Activated naive CD4-positive, alpha-beta T cell treated with anti-CD3 and anti-CD28 coated beads, Interleukin-2, amount 10 ng/mL, durations not matched to agents 7 days and 5 days (primary cell): ENCODE measurements around the gene PTPN2.

Experiments used
- CTCF ChIA-PET: fragments of 350-600 bp; sonication (Branson Sonifier 250); formaldehyde crosslinking; loops from one replicate; lab custom pipeline; 2021; ENCODE audit warnings: antibody characterized with exemption; lab: Charles Lee
- DNase-seq: peaks from one replicate; pipeline ENCODE4 v3.0.0-alpha.2; 2020
- H3K27ac Mint-ChIP-seq: one replicate; pipeline ENCODE4 v1.8.0; 2021; ENCODE audit warnings: mild to moderate bottlenecking, moderate library complexity, mixed read lengths
- H3K27me3 Mint-ChIP-seq: one replicate; pipeline ENCODE4 v1.8.0; 2021; ENCODE audit warnings: mild to moderate bottlenecking, mixed read lengths
- H3K36me3 Mint-ChIP-seq: one replicate; pipeline ENCODE4 v1.8.0; 2021; ENCODE audit warnings: mixed read lengths
- H3K4me1 Mint-ChIP-seq: one replicate; pipeline ENCODE4 v1.8.0; 2021; ENCODE audit warnings: mixed read lengths
- H3K4me3 Mint-ChIP-seq: one replicate; pipeline ENCODE4 v1.8.0; 2021; ENCODE audit warnings: mild to moderate bottlenecking, moderate library complexity, mixed read lengths
- H3K9me3 Mint-ChIP-seq: one replicate; pipeline ENCODE4 v1.8.0; 2021; ENCODE audit warnings: mixed read lengths

Gene PTPN2

DNA sequence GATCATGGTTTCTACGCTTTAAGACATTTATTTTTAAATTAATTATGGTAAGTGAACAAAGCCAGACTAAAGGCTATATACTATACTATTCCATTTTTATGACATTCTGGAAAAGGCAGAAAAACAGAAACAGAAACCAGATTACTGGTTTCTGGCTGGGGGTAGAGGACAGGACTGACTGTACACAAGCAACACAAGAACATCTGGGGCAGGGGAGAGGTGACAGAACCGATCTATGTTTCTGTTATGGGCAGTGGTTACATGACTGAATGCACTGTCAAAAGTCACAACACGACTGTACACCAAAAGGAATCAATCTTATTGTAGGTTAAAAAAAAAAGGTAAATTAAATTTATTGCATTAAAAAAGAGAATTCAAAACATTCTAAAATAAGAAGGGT lies 64.7 kb downstream of the PTPN2 start:
- H3K27me3 Mint-ChIP-seq: no peaks in the 10 kb centered on the region
- H3K4me1 Mint-ChIP-seq: peaks cover 21% of the 10 kb centered on the region
- CTCF ChIA-PET: no interaction called here
- H3K27ac Mint-ChIP-seq: peak overlapping the region; percentile 34
- H3K36me3 Mint-ChIP-seq: peaks cover 46% of the 10 kb centered on the region
- no peak overlapping the region for H3K4me3 Mint-ChIP-seq
- H3K9me3 Mint-ChIP-seq: no peaks in the 10 kb centered on the region
- DNase-seq: peak; percentile 24

DNA sequence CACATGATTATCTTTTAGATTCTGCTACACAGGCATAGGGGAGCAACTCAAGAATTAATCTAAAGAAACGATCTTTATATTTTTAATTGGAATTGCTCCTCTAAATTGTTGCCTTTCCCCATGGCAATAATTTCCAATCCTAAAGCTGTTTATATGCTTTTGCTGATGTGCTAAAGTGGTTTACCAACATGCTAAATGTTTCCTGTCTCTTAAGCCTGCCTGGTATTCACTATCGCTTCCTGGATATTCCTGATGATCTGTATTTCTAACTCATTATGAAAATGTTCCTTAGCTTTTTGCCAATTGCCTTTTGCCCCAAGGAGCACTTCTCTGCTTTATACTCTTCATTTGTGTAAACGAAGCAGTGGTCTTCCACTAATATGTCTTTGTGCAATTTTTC lies 65.8 kb downstream of the PTPN2 start:
- DNase-seq: no peak
- CTCF ChIA-PET: no interaction called here
- no peak overlapping the region for H3K27ac Mint-ChIP-seq
- no peaks in the 10 kb centered on the region for H3K9me3 Mint-ChIP-seq
- H3K4me3 Mint-ChIP-seq: no peak overlapping the region
- H3K4me1 Mint-ChIP-seq: peaks cover 18% of the 10 kb centered on the region
- peaks cover 48% of the 10 kb centered on the region for H3K36me3 Mint-ChIP-seq
- no peaks in the 10 kb centered on the region for H3K27me3 Mint-ChIP-seq

DNA sequence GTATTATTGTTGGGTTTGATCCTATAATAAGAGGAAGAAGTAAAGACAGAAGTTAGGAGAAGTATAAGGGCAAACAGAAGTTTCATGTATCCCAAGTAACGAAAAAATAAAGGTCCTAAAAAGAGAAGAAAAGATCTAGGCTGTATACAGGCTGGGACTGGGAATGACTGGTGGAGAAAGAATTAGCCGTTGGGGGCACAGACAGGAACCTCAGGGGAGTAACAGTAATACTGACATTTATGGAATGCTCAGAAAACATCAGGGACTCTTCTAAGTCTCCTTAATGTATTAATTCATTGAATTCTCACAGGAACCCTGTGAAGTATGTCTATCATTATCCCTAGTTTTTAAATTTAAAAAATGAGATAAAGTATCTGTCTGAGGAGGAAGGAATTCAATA lies 67.6 kb downstream of the PTPN2 start:
- CTCF ChIA-PET: interaction anchor here (0.6 to 1.6 kb wide), 2 partner anchors 67 to 77 kb away, joined by 3 to 4 read pairs; partner anchors contain the start of gene PTPN2
- H3K4me3 Mint-ChIP-seq: no peak overlapping the region
- H3K9me3 Mint-ChIP-seq: no peaks in the 10 kb centered on the region
- peaks cover 50% of the 10 kb centered on the region for H3K36me3 Mint-ChIP-seq
- peaks cover 18% of the 10 kb centered on the region for H3K4me1 Mint-ChIP-seq
- no peak for DNase-seq
- no peaks in the 10 kb centered on the region for H3K27me3 Mint-ChIP-seq
- H3K27ac Mint-ChIP-seq: peak overlapping the region; percentile 28

DNA sequence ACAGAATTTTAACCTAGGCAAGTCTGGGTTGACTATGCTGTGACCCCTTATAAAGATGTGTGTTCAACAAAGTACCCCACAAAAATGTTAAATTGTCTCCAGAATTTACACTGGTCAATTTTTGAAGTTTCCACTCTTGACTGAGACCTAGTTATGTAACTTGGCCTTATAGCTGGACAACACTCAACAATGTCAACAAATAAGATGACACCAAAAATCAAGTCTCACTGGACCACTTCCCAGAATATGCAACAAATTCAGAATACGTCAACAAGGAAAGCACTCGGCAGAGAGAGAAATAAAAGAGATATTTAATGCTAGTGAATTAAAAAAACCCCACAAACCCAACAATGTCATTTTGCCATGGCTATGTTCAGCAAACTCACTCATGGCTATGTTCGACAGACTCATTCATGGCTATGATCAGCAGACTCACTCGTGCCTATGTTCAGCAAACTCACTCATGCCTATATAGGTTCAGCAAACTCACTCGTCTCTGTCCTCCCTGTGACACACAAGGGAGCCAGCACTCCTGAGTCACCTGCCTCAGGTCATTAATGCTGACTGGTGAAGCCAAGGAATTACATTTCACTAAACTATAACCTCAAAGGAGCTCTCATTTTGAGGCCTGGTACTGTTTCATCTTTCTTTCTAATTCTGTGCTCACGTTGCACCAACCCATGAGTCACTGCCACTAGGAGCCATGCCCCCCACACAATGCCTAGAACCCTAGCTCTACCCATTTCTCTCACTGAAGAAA lies 72.7 kb downstream of the PTPN2 start:
- no peaks in the 10 kb centered on the region for H3K27me3 Mint-ChIP-seq
- no peak overlapping the region for H3K27ac Mint-ChIP-seq
- no peak overlapping the region for H3K4me3 Mint-ChIP-seq
- no peaks in the 10 kb centered on the region for H3K4me1 Mint-ChIP-seq
- CTCF ChIA-PET: no interaction called here
- H3K36me3 Mint-ChIP-seq: peaks cover 59% of the 10 kb centered on the region
- DNase-seq: no peak
- H3K9me3 Mint-ChIP-seq: no peaks in the 10 kb centered on the region

DNA sequence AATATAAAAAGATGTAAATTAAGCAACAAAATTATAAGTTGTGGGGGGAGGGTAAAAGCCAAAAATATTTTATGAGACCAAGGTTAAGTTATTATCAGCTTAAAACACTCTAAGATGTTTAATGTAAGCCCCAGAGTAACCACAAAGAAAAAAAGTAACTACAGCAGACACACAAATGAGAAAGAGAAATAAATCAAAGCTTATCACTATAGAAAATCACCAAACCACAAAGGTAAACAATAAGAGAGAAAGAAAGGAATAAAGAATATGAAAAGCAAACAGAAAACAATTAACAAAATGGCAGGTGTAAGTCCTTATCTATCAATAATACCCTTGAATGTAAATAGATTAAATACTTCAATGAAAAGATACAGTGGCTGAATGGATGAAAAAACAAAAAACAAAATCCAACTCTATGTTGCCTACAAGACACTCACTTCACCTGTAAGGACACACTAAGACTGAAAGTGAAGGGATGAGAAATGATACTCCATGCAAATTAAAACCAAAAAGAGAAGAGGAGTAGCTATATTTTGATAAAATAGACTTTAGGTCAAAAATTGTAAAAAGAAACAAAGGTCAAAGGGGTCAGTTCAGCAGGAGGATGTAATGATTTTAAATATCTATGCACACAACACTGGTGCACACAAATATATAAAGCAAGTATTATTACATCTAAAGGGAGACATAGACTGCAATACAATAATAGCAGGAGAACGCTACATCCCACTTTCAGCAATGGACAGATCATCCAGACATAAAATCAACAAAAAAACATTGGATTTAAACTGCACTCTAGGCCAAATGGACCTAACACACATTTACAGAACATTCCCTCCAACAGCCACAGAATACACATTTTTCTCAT lies 80.7 kb downstream of the PTPN2 start:
- DNase-seq: no peak
- Mint-ChIP-seq H3K36me3 (peaks cover 45% of the 10 kb centered on the region), H3K4me3 (no peak overlapping the region), H3K27me3 (no peaks in the 10 kb centered on the region), H3K9me3 (no peaks in the 10 kb centered on the region), H3K4me1 (peaks cover 15% of the 10 kb centered on the region), H3K27ac (no peak overlapping the region)
- CTCF ChIA-PET: interaction anchor here (0.7 kb wide), 1 partner anchor 92 kb away, joined by 3 read pairs; no protein-coding TSS in a partner anchor

DNA sequence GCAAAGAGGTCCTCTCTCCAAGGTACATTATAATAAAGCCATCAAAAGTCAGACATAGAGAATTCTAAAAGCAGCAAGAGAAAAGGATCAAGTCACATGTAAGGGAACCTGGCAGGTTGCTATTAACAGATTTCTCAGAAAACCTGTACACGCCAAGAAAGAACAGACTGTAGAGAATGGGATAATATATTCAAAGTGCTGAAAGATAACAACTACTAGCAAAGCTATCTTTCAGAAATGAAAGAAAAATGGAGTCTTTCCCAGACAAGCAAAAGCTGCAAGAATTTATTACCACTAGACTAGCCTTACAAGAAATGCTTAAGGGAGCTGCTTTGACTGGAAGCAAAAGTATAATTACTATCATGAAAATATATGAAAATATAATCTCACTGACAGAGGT lies 81.5 kb downstream of the PTPN2 start:
- CTCF ChIA-PET: no interaction called here
- Mint-ChIP-seq H3K36me3 (peaks cover 45% of the 10 kb centered on the region), H3K9me3 (no peaks in the 10 kb centered on the region), H3K27ac (no peak overlapping the region), H3K4me1 (peaks cover 15% of the 10 kb centered on the region), H3K4me3 (no peak overlapping the region), H3K27me3 (no peaks in the 10 kb centered on the region)
- DNase-seq: no peak

DNA sequence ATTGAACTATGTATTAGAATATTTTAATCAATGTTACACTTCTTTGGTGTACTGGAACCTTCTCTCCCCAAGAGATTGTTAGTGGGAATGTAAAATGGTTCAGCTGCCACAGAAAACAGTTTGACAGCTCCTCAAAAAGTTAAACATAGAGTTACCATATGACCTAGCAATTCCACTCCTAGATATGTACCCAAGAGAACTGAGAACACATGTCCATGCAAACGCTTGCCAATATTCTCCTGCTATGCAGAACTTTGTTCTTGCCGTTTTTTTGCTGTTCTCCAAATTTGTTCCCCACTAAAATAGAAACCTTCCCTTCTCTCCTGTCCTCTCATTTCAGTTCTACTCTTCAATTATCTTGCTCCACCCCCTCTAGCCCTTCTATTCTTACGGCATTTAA lies 87.6 kb downstream of the PTPN2 start:
- Mint-ChIP-seq H3K27me3 (no peaks in the 10 kb centered on the region), H3K4me1 (peaks cover 8% of the 10 kb centered on the region), H3K36me3 (peaks cover 25% of the 10 kb centered on the region), H3K4me3 (no peak overlapping the region), H3K27ac (no peak overlapping the region), H3K9me3 (no peaks in the 10 kb centered on the region)
- CTCF ChIA-PET: no interaction called here
- DNase-seq: no peak

DNA sequence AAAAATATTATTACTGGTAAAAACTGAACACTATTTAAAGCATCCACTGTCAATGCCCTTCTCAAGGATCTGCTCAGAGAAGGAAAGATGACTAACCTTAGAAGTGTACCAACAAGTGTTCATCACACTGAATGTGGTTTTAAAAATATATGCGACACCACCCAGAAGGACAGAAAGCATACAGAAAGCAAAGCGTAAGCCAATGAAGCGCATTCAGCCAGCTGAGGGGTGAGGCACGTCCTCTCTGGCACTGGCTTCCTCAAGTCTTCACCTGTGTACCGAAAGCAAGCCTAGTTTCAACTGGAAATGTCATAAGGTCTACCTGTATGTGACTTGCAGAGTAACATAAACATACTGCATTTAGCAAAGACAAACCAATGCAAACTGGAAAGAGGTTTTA lies 92.4 kb downstream of the PTPN2 start:
- CTCF ChIA-PET: no interaction called here
- H3K36me3 Mint-ChIP-seq: peaks cover 20% of the 10 kb centered on the region
- H3K9me3 Mint-ChIP-seq: no peaks in the 10 kb centered on the region
- no peak overlapping the region for H3K27ac Mint-ChIP-seq
- no peak overlapping the region for H3K4me3 Mint-ChIP-seq
- peaks cover 11% of the 10 kb centered on the region for H3K4me1 Mint-ChIP-seq
- DNase-seq: no peak
- H3K27me3 Mint-ChIP-seq: no peaks in the 10 kb centered on the region

DNA sequence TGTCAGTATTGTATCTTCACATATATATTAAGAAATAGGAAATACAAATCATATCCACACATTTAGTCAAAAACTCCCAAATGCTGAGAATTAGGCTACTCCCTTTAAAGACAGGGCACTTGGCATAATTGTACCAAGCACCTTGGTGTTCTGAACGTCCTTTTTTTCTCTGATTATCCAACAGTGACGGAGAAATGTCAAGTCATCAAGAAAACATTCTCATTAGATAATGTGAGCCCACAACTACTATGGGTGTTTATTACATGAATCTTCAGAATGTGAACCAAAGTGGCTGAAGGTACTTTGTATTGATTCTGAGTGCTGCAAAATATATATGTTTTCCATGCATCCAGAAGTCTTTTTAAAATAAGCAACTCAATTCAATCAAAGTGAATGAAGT lies 97.4 kb downstream of the PTPN2 start:
- DNase-seq: no peak
- Mint-ChIP-seq H3K27ac (no peak overlapping the region), H3K4me3 (no peak overlapping the region), H3K27me3 (no peaks in the 10 kb centered on the region), H3K9me3 (no peaks in the 10 kb centered on the region), H3K4me1 (peaks cover 6% of the 10 kb centered on the region), H3K36me3 (peaks cover 17% of the 10 kb centered on the region)
- CTCF ChIA-PET: interaction anchor here (0.6 kb wide), 1 partner anchor 75 kb away, joined by 3 read pairs; no protein-coding TSS in a partner anchor

DNA sequence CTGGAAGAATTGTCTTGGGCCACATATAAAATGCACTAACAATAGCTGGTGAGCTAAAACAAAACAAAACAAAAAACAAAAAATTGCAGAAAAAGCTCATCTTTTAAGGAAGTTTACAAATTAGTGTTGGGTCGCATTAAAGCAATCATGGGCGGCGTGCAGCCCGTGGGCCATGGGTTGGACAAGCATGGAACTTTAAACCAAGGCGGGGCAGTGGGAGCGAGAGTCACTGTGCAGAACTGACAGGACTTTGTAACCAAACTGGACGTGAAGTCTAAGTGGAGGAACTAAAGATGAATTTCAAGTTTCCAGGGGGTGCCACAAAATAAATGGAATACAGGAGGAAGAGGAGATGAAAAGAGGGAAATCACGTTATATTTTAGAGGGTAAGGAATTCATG lies 100.5 kb downstream of the PTPN2 start:
- Mint-ChIP-seq H3K27ac (no peak overlapping the region), H3K27me3 (no peaks in the 10 kb centered on the region), H3K36me3 (peaks cover 10% of the 10 kb centered on the region), H3K4me3 (no peak overlapping the region), H3K9me3 (no peaks in the 10 kb centered on the region), H3K4me1 (no peaks in the 10 kb centered on the region)
- DNase-seq: no peak
- CTCF ChIA-PET: interaction anchor here (0.8 to 1.8 kb wide), 3 partner anchors 39 to 151 kb away, joined by 3 to 6 read pairs (median 4); no protein-coding TSS in a partner anchor

DNA sequence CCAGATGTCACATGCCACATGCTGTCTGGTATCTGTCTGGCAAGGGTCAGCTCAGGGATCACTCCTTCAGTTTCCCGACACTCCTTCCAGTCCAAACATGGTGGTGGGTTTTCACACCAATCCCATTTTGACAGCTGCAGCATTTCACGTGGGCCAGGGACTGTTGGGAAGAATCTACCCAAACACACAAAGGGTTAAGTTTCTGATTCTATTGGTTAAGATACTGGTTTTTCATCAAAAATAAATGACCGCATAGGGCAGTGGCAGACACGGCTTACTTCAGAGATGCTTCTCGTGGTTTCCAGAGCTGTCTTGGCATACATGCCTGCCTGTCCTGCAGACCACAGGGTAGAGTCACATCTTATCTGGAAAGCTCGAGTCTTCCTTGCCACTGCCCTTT lies 101.5 kb downstream of the PTPN2 start:
- H3K4me3 Mint-ChIP-seq: no peak overlapping the region
- H3K27ac Mint-ChIP-seq: no peak overlapping the region
- DNase-seq: no peak
- H3K27me3 Mint-ChIP-seq: no peaks in the 10 kb centered on the region
- no peaks in the 10 kb centered on the region for H3K9me3 Mint-ChIP-seq
- CTCF ChIA-PET: no interaction called here
- H3K4me1 Mint-ChIP-seq: no peaks in the 10 kb centered on the region
- peaks cover 10% of the 10 kb centered on the region for H3K36me3 Mint-ChIP-seq

DNA sequence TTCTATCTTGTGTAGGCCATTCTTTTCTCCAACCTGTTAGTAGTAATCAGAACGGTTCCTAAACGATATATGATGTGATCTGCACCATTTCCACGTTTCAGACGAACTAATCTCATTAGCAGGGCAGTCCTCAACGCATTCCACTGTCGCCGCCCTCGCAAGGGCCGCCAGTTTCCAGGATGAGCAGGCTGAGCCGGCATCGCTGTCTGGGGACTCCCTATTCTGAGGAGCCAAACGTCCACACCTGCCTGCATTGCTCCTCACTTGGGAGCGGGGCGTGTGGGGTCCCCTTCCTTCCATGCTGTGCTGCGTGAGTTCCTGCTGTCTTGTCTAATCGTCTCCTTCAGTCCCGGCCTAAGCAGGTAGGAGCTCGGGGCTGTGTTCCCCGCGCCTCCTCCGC lies 104.6 kb downstream of the PTPN2 start:
- H3K4me1 Mint-ChIP-seq: peaks cover 3% of the 10 kb centered on the region
- peaks cover 9% of the 10 kb centered on the region for H3K36me3 Mint-ChIP-seq
- no peak overlapping the region for H3K4me3 Mint-ChIP-seq
- CTCF ChIA-PET: interaction anchor here (1.4 to 1.5 kb wide), 2 partner anchors 114 to 155 kb away, joined by 3 to 4 read pairs; no protein-coding TSS in a partner anchor
- no peak for DNase-seq
- peaks cover 6% of the 10 kb centered on the region for H3K27me3 Mint-ChIP-seq
- H3K9me3 Mint-ChIP-seq: peaks cover 6% of the 10 kb centered on the region
- no peak overlapping the region for H3K27ac Mint-ChIP-seq

DNA sequence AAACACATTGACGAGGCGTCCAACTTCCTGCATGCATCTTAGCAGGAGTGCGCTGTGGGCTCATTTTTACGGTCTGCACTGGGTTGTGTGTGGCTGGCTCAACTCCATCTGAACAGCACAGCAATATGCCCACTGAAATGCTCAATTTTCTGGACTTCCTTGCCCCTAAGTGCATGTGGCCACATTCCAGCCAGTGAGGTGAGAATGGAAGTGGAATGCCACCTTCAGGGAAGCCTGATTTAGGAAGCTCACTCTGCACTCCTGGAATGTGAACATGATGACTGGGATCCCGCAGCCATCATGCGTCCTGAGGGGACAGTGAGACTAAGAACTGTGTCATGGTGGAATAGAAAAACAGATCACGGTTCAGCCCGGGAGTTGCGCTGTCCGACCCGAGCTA lies 105.0 kb downstream of the PTPN2 start:
- Mint-ChIP-seq H3K27ac (no peak overlapping the region), H3K36me3 (peaks cover 6% of the 10 kb centered on the region), H3K27me3 (peaks cover 6% of the 10 kb centered on the region), H3K9me3 (peaks cover 6% of the 10 kb centered on the region), H3K4me3 (no peak overlapping the region), H3K4me1 (peaks cover 4% of the 10 kb centered on the region)
- CTCF ChIA-PET: interaction anchor here (1.5 kb wide), 1 partner anchor 155 kb away, joined by 4 read pairs; no protein-coding TSS in a partner anchor
- no peak for DNase-seq

DNA sequence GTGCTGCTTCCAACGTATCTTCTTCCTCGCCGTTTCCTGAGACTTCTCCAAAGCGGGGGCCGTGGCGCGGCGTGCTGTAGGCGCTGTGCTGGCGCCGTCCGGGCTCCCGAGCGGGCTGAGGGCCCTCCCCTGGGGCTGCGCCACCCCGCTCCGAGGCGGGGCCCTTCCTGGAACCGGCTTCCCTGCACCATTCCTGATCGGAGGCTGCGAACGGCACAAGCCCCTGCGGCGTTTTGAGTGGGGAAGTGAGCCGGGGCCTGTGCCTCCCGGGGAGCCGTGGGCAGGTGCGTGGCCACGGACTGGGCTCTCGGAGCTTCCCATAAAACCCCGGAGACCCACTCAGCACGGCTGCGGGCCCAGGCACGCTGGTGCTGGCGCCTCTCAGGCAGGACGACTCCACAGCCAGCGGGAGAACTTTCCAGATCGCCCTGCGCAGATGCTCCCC lies 106.5 kb downstream of the PTPN2 start:
- peaks cover 10% of the 10 kb centered on the region for H3K4me1 Mint-ChIP-seq
- H3K9me3 Mint-ChIP-seq: peaks cover 6% of the 10 kb centered on the region
- H3K27ac Mint-ChIP-seq: no peak overlapping the region
- DNase-seq: no peak
- peaks cover 4% of the 10 kb centered on the region for H3K36me3 Mint-ChIP-seq
- CTCF ChIA-PET: no interaction called here
- H3K27me3 Mint-ChIP-seq: peaks cover 6% of the 10 kb centered on the region
- peak overlapping the region; percentile 37 for H3K4me3 Mint-ChIP-seq
